Upper lobe of right lung (tissue), 1 donor: ENCODE results near the gene SLC38A2. TPM values are rescaled to one million over a fixed set of nuclear protein-coding genes. Genes with fewer than 3 reads are reported as not detected.
"Not testable (repeated sequence)": the region's sequence is repeated elsewhere in the genome, so short reads cannot be mapped to it uniquely, and the experiment has no call there.

Source experiments
- ATAC-seq: fragments of 200-7000 bp; cut with Tn5 transposase; one replicate; pipeline ENCODE4 v1.9.1; 2020; ENCODE audit warnings: mild to moderate bottlenecking, moderate library complexity
- DNase-seq: peaks from one replicate; pipeline ENCODE4 v3.0.0-alpha.2; 2020
- H3K27ac ChIP-seq: fragments of 200-600 bp; one replicate; pipeline ENCODE4 v1.8.0; 2022
- H3K27me3 ChIP-seq: fragments of 200-600 bp; one replicate; pipeline ENCODE4 v1.8.0; 2022; ENCODE audit warnings: mild to moderate bottlenecking
- H3K36me3 ChIP-seq: fragments of 200-600 bp; one replicate; pipeline ENCODE4 v1.8.0; 2022
- H3K4me1 ChIP-seq: fragments of 200-600 bp; one replicate; pipeline ENCODE4 v1.8.0; 2022
- H3K4me3 ChIP-seq: fragments of 200-600 bp; one replicate; pipeline ENCODE4 v1.8.0; 2022; ENCODE audit warnings: mild to moderate bottlenecking
- H3K9me3 ChIP-seq: fragments of 200-600 bp; one replicate; pipeline ENCODE4 v1.8.0; 2022
- intact Hi-C: fragments of 100-400 bp; cut with DNase I; formaldehyde crosslinking; loops from one replicate; pipeline ENCODE4 v1.11.0; 2022
- total RNA-seq: library from RNA; stranded (reverse); fragmentation: NEBNext Ultra II Directional; extraction: Animal tissue kit (Norgen Biotek cat#: 25700); gene quantifications from one replicate; pipeline ENCODE4 v1.2.1, GENCODE V29; 2021
- TF ChIP-seq, protein P1 (sequence below): fragments of 200-600 bp; IDR thresholded peaks from one replicate; pipeline ENCODE4 v1.8.0; 2022; ENCODE audit warnings: antibody characterized with exemption
- donor health status: DM: no; HTN: yes; CAD: no; lungs with severe emphysema.

The SLC38A2 gene
- total RNA-seq, 1 donor from 2014 or later: 343 TPM

GRCh38 chr12:46342562-46343033, 30.0 kb downstream of the SLC38A2 start:
- Histone ChIP-seq H3K27me3 (no peaks in the 10 kb centered on the region), H3K4me1 (no peaks in the 10 kb centered on the region), H3K36me3 (no peaks in the 10 kb centered on the region), H3K9me3 (no peaks in the 10 kb centered on the region), H3K27ac (no peak overlapping the region), H3K4me3 (no peak overlapping the region)
- intact Hi-C loops: no loop called here
- DNase-seq (no peak), ATAC-seq (peak; percentile 79)
- TF ChIP-seq, protein P1, sequence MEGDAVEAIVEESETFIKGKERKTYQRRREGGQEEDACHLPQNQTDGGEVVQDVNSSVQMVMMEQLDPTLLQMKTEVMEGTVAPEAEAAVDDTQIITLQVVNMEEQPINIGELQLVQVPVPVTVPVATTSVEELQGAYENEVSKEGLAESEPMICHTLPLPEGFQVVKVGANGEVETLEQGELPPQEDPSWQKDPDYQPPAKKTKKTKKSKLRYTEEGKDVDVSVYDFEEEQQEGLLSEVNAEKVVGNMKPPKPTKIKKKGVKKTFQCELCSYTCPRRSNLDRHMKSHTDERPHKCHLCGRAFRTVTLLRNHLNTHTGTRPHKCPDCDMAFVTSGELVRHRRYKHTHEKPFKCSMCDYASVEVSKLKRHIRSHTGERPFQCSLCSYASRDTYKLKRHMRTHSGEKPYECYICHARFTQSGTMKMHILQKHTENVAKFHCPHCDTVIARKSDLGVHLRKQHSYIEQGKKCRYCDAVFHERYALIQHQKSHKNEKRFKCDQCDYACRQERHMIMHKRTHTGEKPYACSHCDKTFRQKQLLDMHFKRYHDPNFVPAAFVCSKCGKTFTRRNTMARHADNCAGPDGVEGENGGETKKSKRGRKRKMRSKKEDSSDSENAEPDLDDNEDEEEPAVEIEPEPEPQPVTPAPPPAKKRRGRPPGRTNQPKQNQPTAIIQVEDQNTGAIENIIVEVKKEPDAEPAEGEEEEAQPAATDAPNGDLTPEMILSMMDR: peak; percentile 69

- Histone ChIP-seq H3K9me3 (no peaks in the 10 kb centered on the region), H3K27ac (no peak overlapping the region), H3K36me3 (no peaks in the 10 kb centered on the region), H3K27me3 (no peaks in the 10 kb centered on the region), H3K4me1 (no peaks in the 10 kb centered on the region), H3K4me3 (no peak overlapping the region)
- TF ChIP-seq, protein P1: no peak
- intact Hi-C loops: no loop called here
- ATAC-seq (no peak), DNase-seq (no peak)
Observed at GRCh38 chr12:46339051-46339450, 33.5 kb downstream of the SLC38A2 start.

- Histone ChIP-seq H3K4me1 (no peaks in the 10 kb centered on the region), H3K9me3 (peaks cover 12% of the 10 kb centered on the region), H3K4me3 (no peak overlapping the region), H3K36me3 (no peaks in the 10 kb centered on the region), H3K27ac (no peak overlapping the region), H3K27me3 (no peaks in the 10 kb centered on the region)
- TF ChIP-seq, protein P1: no peak
- no peak for DNase-seq
- intact Hi-C loops: no loop called here
- no peak for ATAC-seq
Observed at GRCh38 chr12:46332260-46332659, 40.3 kb downstream of the SLC38A2 start.

- H3K9me3 ChIP-seq, H3K27ac ChIP-seq, H3K27me3 ChIP-seq, DNase-seq, ATAC-seq, H3K36me3 ChIP-seq, intact Hi-C loops, H3K4me1 ChIP-seq, H3K4me3 ChIP-seq: not testable (repeated sequence)
Observed at GRCh38 chr12:46325075-46325474, 47.5 kb downstream of the SLC38A2 start.

- Histone ChIP-seq H3K4me1 (peaks cover 7% of the 10 kb centered on the region), H3K27ac (no peak overlapping the region), H3K9me3 (no peaks in the 10 kb centered on the region), H3K36me3 (no peaks in the 10 kb centered on the region), H3K4me3 (no peak overlapping the region), H3K27me3 (no peaks in the 10 kb centered on the region)
- ATAC-seq (no peak), DNase-seq (no peak)
- intact Hi-C loops: no loop called here
- TF ChIP-seq, protein P1: no peak
Observed at GRCh38 chr12:46320731-46321130, 51.8 kb downstream of the SLC38A2 start.

DNA sequence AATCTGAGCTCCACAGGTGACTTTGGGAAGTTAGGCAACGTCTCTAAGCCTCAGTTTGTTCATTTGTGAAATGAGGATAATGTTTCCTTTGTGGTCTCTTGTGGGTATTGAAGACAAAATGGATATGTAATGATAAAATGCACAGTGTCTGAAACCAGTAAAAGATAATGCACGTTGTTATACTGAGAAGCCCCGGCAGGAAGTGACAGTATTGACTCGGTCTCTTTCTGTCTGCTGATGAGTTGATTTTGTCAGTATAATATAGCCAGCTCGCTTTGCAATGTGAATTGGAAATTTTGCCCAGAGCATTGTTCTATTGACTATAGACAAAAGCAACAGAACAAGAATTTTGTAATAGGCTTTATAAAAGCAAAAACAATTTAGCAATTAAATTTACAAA, 54.5 kb downstream of the SLC38A2 start:
- intact Hi-C loops: no loop called here
- no peak overlapping the region for H3K4me3 ChIP-seq
- DNase-seq (no peak), ATAC-seq (no peak)
- peaks cover 7% of the 10 kb centered on the region for H3K4me1 ChIP-seq
- no peaks in the 10 kb centered on the region for H3K9me3 ChIP-seq
- H3K27me3 ChIP-seq: no peaks in the 10 kb centered on the region
- H3K27ac ChIP-seq: no peak overlapping the region
- TF ChIP-seq, protein P1: no peak
- no peaks in the 10 kb centered on the region for H3K36me3 ChIP-seq

Other genes with a start within 250 kb of the SLC38A2 start
- gene SLC38A1, start 103.7 kb downstream of the SLC38A2 start, total RNA-seq: 58.5 TPM